ENCODE data around the gene INTS4. TPM values are rescaled to one million over a fixed set of nuclear protein-coding genes. Genes with fewer than 3 reads are reported as not detected.

The INTS4 gene
- total RNA-seq, 4 donors from 2014 or later = 18.8 to 73.9 (median 26.4) TPM

- H3K4me1 ChIP-seq = peaks cover 10% of the 10 kb centered on the region
- no peak overlapping the region for H3K27ac ChIP-seq
- DNase-seq (ENCODE audit: low spot score in 2 of 2) = no peak
- H3K27me3 ChIP-seq = no peaks in the 10 kb centered on the region
- no peaks in the 10 kb centered on the region for H3K36me3 ChIP-seq
- H3K4me3 ChIP-seq = no peak overlapping the region
- 66% methylated on average over 4 of the region's 4 CpGs for WGBS
- no peaks in the 10 kb centered on the region for H3K9me3 ChIP-seq
- TF ChIP-seq CTCF (IDR thresholded peaks at IDR 0.05) (no peak), POLR2AphosphoS5 (IDR thresholded peaks at IDR 0.05) (no peak), POLR2A (IDR thresholded peaks at IDR 0.05) (no peak), EP300 (IDR thresholded peaks at IDR 0.05) (no peak)
Observed at GRCh38 chr11:78039391-78039918, 45.0 kb upstream of the INTS4 start.

- 97% methylated on average over 8 of the region's 8 CpGs for WGBS
- H3K9me3 ChIP-seq = no peaks in the 10 kb centered on the region
- no peaks in the 10 kb centered on the region for H3K36me3 ChIP-seq
- H3K27ac ChIP-seq = no peak overlapping the region
- H3K4me3 ChIP-seq = no peak overlapping the region
- no peak for DNase-seq (ENCODE audit: low spot score in 2 of 2)
- TF ChIP-seq POLR2AphosphoS5 (IDR thresholded peaks at IDR 0.05) (no peak), CTCF (IDR thresholded peaks at IDR 0.05) (no peak), EP300 (IDR thresholded peaks at IDR 0.05) (no peak), POLR2A (IDR thresholded peaks at IDR 0.05) (no peak)
- H3K4me1 ChIP-seq = peaks cover 10% of the 10 kb centered on the region
- no peaks in the 10 kb centered on the region for H3K27me3 ChIP-seq
Observed at GRCh38 chr11:78038697-78039313, 44.3 kb upstream of the INTS4 start.

- DNase-seq (ENCODE audit: low spot score in 2 of 2) = no peak
- WGBS = 82% methylated on average over 9 of the region's 9 CpGs
- H3K9me3 ChIP-seq = no peaks in the 10 kb centered on the region
- no peak overlapping the region for H3K27ac ChIP-seq
- TF ChIP-seq EP300 (IDR thresholded peaks at IDR 0.05) = no peak
- TF ChIP-seq CTCF (IDR thresholded peaks at IDR 0.05) = no peak
- TF ChIP-seq POLR2AphosphoS5 (IDR thresholded peaks at IDR 0.05) = no peak
- no peak for TF ChIP-seq POLR2A (IDR thresholded peaks at IDR 0.05)
- no peaks in the 10 kb centered on the region for H3K27me3 ChIP-seq
- no peak overlapping the region for H3K4me3 ChIP-seq
- no peaks in the 10 kb centered on the region for H3K36me3 ChIP-seq
- H3K4me1 ChIP-seq = peaks cover 10% of the 10 kb centered on the region
Observed at GRCh38 chr11:78037825-78038620, 43.6 kb upstream of the INTS4 start.

GRCh38 chr11:78037056-78037455, 42.6 kb upstream of the INTS4 start:
- Histone ChIP-seq H3K27ac (no peak overlapping the region), H3K27me3 (no peaks in the 10 kb centered on the region), H3K4me3 (no peak overlapping the region), H3K9me3 (no peaks in the 10 kb centered on the region), H3K4me1 (peaks cover 10% of the 10 kb centered on the region), H3K36me3 (no peaks in the 10 kb centered on the region)
- no peak for TF ChIP-seq CTCF (IDR thresholded peaks at IDR 0.05)
- no peak for DNase-seq (ENCODE audit: low spot score in 2 of 2)
- WGBS = 48% methylated on average over 3 of the region's 3 CpGs

- no peak for DNase-seq (ENCODE audit: low spot score in 2 of 2)
- Histone ChIP-seq H3K4me1 (peaks cover 10% of the 10 kb centered on the region), H3K36me3 (no peaks in the 10 kb centered on the region), H3K4me3 (no peak overlapping the region), H3K9me3 (no peaks in the 10 kb centered on the region), H3K27me3 (no peaks in the 10 kb centered on the region), H3K27ac (no peak overlapping the region)
- TF ChIP-seq POLR2A (IDR thresholded peaks at IDR 0.05) (no peak), CTCF (IDR thresholded peaks at IDR 0.05) (no peak), EP300 (IDR thresholded peaks at IDR 0.05) (no peak), POLR2AphosphoS5 (IDR thresholded peaks at IDR 0.05) (no peak)
- WGBS = 98% methylated on average over 3 of the region's 3 CpGs
Observed at GRCh38 chr11:78036313-78036712, 41.8 kb upstream of the INTS4 start.
